Neural cell (in vitro differentiated cells): ENCODE data around the gene LYG1. TPM values are rescaled to one million over a fixed set of nuclear protein-coding genes. Genes with fewer than 3 reads are reported as not detected.
"Not testable (repeated sequence)": the region's sequence is repeated elsewhere in the genome, so short reads cannot be mapped to it uniquely, and the experiment has no call there.

Experiments used
- H2AFZ ChIP-seq: fragments of 200-600, 300-800 bp; sonication (generic), shearing (Covaris generic); 2 replicates; pipeline ENCODE4 v1.6.0; 2014; ENCODE audit warnings: low read depth, mild to moderate bottlenecking, antibody characterized with exemption, low read length, moderate library complexity
- H3F3A ChIP-seq: fragments of 200-600 bp; shearing (Covaris generic); 2 replicates; pipeline ENCODE4 v1.6.1; 2016; ENCODE audit warnings: mild to moderate bottlenecking, moderate library complexity, mixed read lengths, antibody characterized with exemption, low read length; ENCODE audit not compliant: insufficient read depth, poor library complexity, severe bottlenecking
- H3K27ac ChIP-seq: fragments of 200-600, 300-800 bp; sonication (generic), shearing (Covaris generic); 2 replicates; pipeline ENCODE4 v1.5.1; 2014; ENCODE audit warnings: mild to moderate bottlenecking, low read length, moderate library complexity
- H3K27me3 ChIP-seq: fragments of 300-800, 200-600 bp; sonication (generic), shearing (Covaris generic); 2 replicates; pipeline ENCODE4 v1.6.0; 2014; ENCODE audit warnings: mild to moderate bottlenecking, low read depth, low read length, moderate library complexity; ENCODE audit not compliant: insufficient read depth
- H3K36me3 ChIP-seq: fragments of 300-800, 200-600 bp; sonication (generic), shearing (Covaris generic); 2 replicates; pipeline ENCODE4 v1.5.1; 2014; ENCODE audit warnings: mild to moderate bottlenecking, antibody characterized with exemption, low read length, moderate library complexity; ENCODE audit not compliant: insufficient read depth
- H3K4me2 ChIP-seq: fragments of 300-800, 200-600 bp; sonication (generic), shearing (Covaris generic); 2 replicates; pipeline ENCODE4 v1.6.0; 2014; ENCODE audit warnings: mild to moderate bottlenecking, low read length
- H3K4me3 ChIP-seq: fragments of 300-800, 200-600 bp; sonication (generic), shearing (Covaris generic); 2 replicates; pipeline ENCODE4 v1.5.1; 2014; ENCODE audit warnings: mild to moderate bottlenecking, low read length, moderate library complexity
- H3K79me2 ChIP-seq: fragments of 200-600 bp; shearing (Covaris generic); replicated peaks from 2 replicates; pipeline ENCODE4 v1.6.0; 2014; ENCODE audit warnings: mild to moderate bottlenecking, low read length, moderate library complexity; ENCODE audit not compliant: insufficient read depth
- H3K9ac ChIP-seq: fragments of 300-800, 200-600 bp; sonication (generic), shearing (Covaris generic); 2 replicates; pipeline ENCODE4 v1.6.1; 2016; ENCODE audit warnings: mild to moderate bottlenecking, low read length, mixed read lengths
- H3K9me2 ChIP-seq: fragments of 200-600 bp; shearing (Covaris generic); 2 replicates; pipeline ENCODE4 v1.6.1; 2016; ENCODE audit warnings: mild to moderate bottlenecking, low read length, mixed read lengths; ENCODE audit not compliant: insufficient read depth
- H3K9me3 ChIP-seq: fragments of 200-600, 300-800 bp; sonication (generic), shearing (Covaris generic); 2 replicates; pipeline ENCODE4 v1.6.1; 2016; ENCODE audit warnings: mild to moderate bottlenecking, mixed run types, low read length, moderate library complexity, mixed read lengths
- H4K20me1 ChIP-seq: fragments of 200-600 bp; shearing (Covaris generic); 2 replicates; pipeline ENCODE4 v1.6.1; 2016; ENCODE audit warnings: mild to moderate bottlenecking, mixed run types; ENCODE audit not compliant: insufficient read depth
- EP300 ChIP-seq: fragments of 450-650 bp; conservative IDR thresholded peaks from 2 replicates; pipeline ENCODE4 v1.6.1; 2014; ENCODE audit warnings: antibody characterized with exemption, mild to moderate bottlenecking, moderate library complexity; ENCODE audit not compliant: poor library complexity, severe bottlenecking
- EZH2 ChIP-seq: fragments of 200-600, 300-800 bp; shearing (Covaris generic), sonication (generic); IDR thresholded peaks from 2 replicates; pipeline ENCODE4 v1.6.1; 2014; ENCODE audit warnings: antibody characterized with exemption, low read length, borderline replicate concordance, mild to moderate bottlenecking; ENCODE audit not compliant: insufficient read depth, poor library complexity, severe bottlenecking
- MXI1 ChIP-seq: fragments of 450-650 bp; conservative IDR thresholded peaks from 2 replicates; pipeline ENCODE4 v1.6.1; 2014; ENCODE audit warnings: antibody characterized with exemption, mild to moderate bottlenecking; ENCODE audit not compliant: poor library complexity, severe bottlenecking
- POLR2AphosphoS5 ChIP-seq: IDR thresholded peaks from 2 replicates; pipeline ENCODE4 v1.6.1; 2012
- RAD21 ChIP-seq: fragments of 450-650 bp; conservative IDR thresholded peaks from 2 replicates; pipeline ENCODE4 v1.6.1; 2014; ENCODE audit warnings: antibody characterized with exemption, mild to moderate bottlenecking, moderate library complexity
- SMC3 ChIP-seq: fragments of 450-650 bp; conservative IDR thresholded peaks from 2 replicates; pipeline ENCODE4 v1.6.1; 2014; ENCODE audit warnings: antibody characterized with exemption, mild to moderate bottlenecking, moderate library complexity; ENCODE audit not compliant: poor library complexity
- TAF1 ChIP-seq: IDR thresholded peaks from 2 replicates; pipeline ENCODE4 v1.6.1; 2012; ENCODE audit warnings: low read depth
- polyA minus RNA-seq: library from RNA; depleted of rRNA, polyadenylated mRNA; stranded (reverse); fragments of >200 nt; gene quantifications from 2 replicates; pipeline ENCODE4 v1.2.3, GENCODE V29; 2014
- polyA plus RNA-seq: library from polyadenylated mRNA; depleted of rRNA; stranded (reverse); fragments of >200 nt; gene quantifications from 2 replicates; pipeline ENCODE4 v1.2.3, GENCODE V29; 2014
- TF ChIP-seq, protein P1 (sequence below): fragments of 450-650 bp; IDR thresholded peaks from 2 replicates; pipeline ENCODE4 v1.5.1; 2014; ENCODE audit warnings: antibody characterized with exemption, mild to moderate bottlenecking, moderate library complexity; ENCODE audit not compliant: poor library complexity, severe bottlenecking
- TF ChIP-seq, protein P2 (sequence below): IDR thresholded peaks from 2 replicates; pipeline ENCODE4 v1.6.1; 2012; ENCODE audit warnings: borderline replicate concordance

LYG1 gene
- polyA plus RNA-seq (2.8 and 6.8 TPM in 2 replicates), polyA minus RNA-seq (0.69 TPM in 1 of 2 replicates, not detected in the other)

DNA sequence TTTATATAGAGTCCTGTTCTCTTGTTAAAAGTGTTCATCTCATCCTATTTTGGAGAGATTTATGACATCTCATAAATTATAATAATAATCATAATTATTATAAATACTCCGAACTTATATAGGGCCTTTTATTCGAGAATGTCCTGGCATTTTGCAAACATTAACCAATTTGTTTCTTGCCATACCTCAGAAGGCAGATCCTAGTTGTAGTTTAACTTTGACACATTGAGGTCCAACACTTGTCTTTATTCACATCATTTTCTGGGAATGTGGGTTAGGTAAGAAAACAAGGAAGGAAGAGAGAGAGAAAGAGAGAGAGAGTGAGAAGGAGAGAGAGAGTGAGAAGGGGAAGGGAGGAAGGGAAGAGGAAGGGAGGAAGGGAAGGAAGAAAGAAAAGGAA lies at the start of gene LYG1:
TSS of gene LYG1 (minus strand) at position 101 of the 400 bp plus-strand sequence. CDS start 5,527 bp downstream, outside the sequence.
- not testable (repeated sequence) for H4K20me1 ChIP-seq, H3K36me3 ChIP-seq, H3K9ac ChIP-seq, H3K79me2 ChIP-seq, H3K4me2 ChIP-seq, H3K27me3 ChIP-seq, H3K9me2 ChIP-seq, H3F3A ChIP-seq, H3K9me3 ChIP-seq, H3K4me3 ChIP-seq, H2AFZ ChIP-seq, H3K27ac ChIP-seq

DNA sequence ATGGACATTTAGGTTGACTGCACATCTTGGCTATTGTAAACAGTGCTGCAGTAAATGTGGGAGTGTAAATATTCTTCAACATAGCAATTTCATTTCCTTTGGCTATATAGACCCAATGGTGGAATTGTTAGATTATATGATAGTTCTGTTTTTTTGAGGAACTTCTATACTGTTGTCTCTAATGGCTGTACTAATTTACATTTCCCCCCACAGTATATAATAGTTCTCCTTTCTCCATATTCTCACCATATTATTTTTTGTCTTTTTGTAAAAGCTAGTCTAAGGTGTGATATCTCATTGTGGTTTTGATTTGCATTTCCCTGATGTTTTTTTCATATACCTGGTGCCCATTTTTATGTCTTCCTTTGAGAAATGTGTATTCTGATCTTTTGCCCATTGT lies 49.2 kb upstream of the LYG1 start:
- Histone ChIP-seq H3K9me2 (no peaks in the 10 kb centered on the region), H3K9me3 (no peaks in the 10 kb centered on the region), H4K20me1 (no peaks in the 10 kb centered on the region), H3K4me3 (no peak overlapping the region), H3F3A (no peaks in the 10 kb centered on the region), H2AFZ (no peak overlapping the region), H3K9ac (no peak overlapping the region), H3K4me2 (no peak overlapping the region), H3K27me3 (no peaks in the 10 kb centered on the region), H3K27ac (no peak overlapping the region), H3K36me3 (no peaks in the 10 kb centered on the region), H3K79me2 (peaks cover 22% of the 10 kb centered on the region)
- TF ChIP-seq SMC3 (no peak), RAD21 (no peak), EZH2 (no peak), POLR2AphosphoS5 (no peak), TAF1 (no peak), EP300 (no peak), MXI1 (no peak)
- TF ChIP-seq, protein P1, sequence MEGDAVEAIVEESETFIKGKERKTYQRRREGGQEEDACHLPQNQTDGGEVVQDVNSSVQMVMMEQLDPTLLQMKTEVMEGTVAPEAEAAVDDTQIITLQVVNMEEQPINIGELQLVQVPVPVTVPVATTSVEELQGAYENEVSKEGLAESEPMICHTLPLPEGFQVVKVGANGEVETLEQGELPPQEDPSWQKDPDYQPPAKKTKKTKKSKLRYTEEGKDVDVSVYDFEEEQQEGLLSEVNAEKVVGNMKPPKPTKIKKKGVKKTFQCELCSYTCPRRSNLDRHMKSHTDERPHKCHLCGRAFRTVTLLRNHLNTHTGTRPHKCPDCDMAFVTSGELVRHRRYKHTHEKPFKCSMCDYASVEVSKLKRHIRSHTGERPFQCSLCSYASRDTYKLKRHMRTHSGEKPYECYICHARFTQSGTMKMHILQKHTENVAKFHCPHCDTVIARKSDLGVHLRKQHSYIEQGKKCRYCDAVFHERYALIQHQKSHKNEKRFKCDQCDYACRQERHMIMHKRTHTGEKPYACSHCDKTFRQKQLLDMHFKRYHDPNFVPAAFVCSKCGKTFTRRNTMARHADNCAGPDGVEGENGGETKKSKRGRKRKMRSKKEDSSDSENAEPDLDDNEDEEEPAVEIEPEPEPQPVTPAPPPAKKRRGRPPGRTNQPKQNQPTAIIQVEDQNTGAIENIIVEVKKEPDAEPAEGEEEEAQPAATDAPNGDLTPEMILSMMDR: no peak
- TF ChIP-seq, protein P2, sequence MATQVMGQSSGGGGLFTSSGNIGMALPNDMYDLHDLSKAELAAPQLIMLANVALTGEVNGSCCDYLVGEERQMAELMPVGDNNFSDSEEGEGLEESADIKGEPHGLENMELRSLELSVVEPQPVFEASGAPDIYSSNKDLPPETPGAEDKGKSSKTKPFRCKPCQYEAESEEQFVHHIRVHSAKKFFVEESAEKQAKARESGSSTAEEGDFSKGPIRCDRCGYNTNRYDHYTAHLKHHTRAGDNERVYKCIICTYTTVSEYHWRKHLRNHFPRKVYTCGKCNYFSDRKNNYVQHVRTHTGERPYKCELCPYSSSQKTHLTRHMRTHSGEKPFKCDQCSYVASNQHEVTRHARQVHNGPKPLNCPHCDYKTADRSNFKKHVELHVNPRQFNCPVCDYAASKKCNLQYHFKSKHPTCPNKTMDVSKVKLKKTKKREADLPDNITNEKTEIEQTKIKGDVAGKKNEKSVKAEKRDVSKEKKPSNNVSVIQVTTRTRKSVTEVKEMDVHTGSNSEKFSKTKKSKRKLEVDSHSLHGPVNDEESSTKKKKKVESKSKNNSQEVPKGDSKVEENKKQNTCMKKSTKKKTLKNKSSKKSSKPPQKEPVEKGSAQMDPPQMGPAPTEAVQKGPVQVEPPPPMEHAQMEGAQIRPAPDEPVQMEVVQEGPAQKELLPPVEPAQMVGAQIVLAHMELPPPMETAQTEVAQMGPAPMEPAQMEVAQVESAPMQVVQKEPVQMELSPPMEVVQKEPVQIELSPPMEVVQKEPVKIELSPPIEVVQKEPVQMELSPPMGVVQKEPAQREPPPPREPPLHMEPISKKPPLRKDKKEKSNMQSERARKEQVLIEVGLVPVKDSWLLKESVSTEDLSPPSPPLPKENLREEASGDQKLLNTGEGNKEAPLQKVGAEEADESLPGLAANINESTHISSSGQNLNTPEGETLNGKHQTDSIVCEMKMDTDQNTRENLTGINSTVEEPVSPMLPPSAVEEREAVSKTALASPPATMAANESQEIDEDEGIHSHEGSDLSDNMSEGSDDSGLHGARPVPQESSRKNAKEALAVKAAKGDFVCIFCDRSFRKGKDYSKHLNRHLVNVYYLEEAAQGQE: no peak

DNA sequence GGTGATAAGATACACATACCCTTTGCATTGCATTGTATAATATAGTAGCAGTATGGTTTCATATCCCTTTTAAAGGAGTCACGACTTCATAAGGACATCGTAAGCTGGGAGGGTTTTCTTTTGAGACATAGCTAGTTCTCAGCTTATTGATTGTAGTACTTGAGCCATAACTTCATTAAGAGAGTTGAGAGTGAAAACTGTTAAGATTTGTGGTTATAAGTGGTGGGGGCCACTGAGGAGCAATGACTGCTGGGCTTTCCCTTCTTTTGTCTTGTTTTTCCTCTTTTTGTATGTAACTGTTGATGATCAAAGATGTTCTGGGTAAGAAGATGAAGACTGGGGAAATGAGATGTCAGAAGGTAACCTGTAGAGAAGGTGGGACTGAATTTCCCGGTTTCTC lies 47.2 kb upstream of the LYG1 start:
- H2AFZ ChIP-seq: no peak overlapping the region
- H3K79me2 ChIP-seq: peaks cover 18% of the 10 kb centered on the region
- H4K20me1 ChIP-seq: no peaks in the 10 kb centered on the region
- H3K9me3 ChIP-seq: no peaks in the 10 kb centered on the region
- no peaks in the 10 kb centered on the region for H3F3A ChIP-seq
- no peak overlapping the region for H3K4me3 ChIP-seq
- no peak overlapping the region for H3K27ac ChIP-seq
- H3K36me3 ChIP-seq: no peaks in the 10 kb centered on the region
- no peak overlapping the region for H3K9ac ChIP-seq
- H3K27me3 ChIP-seq: no peaks in the 10 kb centered on the region
- H3K9me2 ChIP-seq: no peaks in the 10 kb centered on the region
- no peak overlapping the region for H3K4me2 ChIP-seq
- TF ChIP-seq RAD21 (no peak), SMC3 (no peak), EZH2 (no peak), MXI1 (no peak), EP300 (no peak), POLR2AphosphoS5 (no peak), TAF1 (no peak)
- TF ChIP-seq, protein P1: no peak
- TF ChIP-seq, protein P2: no peak
